T-helper 22 cell (primary cell): ENCODE results near the gene ABCF2.

Source experiments
- DNase-seq: peaks from one replicate; pipeline ENCODE4 v3.0.0-alpha.2; 2020; ENCODE audit warnings: low read depth

The ABCF2 gene

GRCh38 chr7:151194188-151194587 is 32.8 kb downstream of the ABCF2 start:
- DNase-seq: no peak

GRCh38 chr7:151193203-151193978 is 33.6 kb downstream of the ABCF2 start:
- DNase-seq: no peak

DNA sequence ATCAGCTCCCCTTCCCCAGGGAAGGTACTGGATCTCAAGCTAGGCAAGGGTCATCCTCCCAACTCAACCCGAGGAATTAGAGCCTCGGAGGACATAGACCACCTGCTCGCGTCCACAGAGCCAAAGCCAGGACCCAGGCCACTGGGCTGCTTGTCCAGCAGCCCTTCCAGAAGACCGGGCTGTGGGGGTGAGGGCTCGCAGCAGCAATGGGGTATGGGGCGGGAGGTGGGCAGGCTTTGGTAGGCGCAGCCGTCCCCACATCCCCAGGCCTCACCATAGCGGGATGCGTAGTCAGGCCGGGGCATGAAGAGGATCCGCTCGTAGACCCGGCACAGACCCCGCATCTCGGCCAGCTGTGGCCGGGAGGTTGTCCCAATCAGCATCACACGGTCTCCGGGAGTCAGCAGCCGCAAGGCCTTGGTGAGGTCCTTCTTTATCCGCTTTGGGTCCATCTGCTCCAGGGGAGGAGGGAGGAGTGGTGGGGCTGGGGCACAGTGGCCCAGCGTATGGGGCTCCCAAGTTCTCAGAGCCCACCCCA is 34.9 kb downstream of the ABCF2 start:
- no peak for DNase-seq

DNA sequence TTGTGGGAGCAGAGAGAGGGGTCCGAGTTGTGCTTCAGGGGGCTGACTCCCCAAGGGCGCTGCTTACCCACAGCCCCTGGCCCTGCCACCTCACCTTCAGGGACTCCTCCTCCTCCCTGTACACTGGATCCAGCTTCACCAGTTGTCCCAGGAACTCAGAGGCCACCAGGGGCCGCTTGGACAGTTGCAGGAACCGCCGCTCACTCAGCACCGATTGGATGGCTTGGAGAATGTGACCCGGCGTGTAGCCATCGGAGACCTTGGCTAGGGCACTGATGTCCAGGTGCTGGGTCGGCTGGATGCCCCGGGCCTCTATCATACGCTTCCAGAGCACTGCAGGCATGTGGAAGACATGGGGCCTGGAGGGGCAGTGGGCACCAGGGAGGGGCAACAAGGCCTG is 35.5 kb downstream of the ABCF2 start:
- no peak for DNase-seq

GRCh38 chr7:151189038-151189437 is 38.0 kb downstream of the ABCF2 start:
- no peak for DNase-seq

DNA sequence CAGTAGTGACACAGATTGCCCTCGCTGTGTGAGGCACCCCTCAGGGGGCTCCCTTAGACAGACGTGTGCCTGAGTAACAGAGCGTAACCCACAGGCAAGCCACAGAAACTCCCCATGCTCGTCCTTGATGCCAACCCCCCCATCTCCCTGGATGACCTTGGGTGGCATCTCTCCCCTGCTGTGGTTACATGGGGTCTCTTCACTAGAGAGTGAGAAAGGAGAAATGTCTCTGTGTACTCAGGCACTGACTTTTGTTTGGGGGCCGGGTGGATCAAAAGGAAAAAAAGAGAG is 38.8 kb downstream of the ABCF2 start:
- DNase-seq: no peak

GRCh38 chr7:151187409-151188251 is 39.4 kb downstream of the ABCF2 start:
- no peak for DNase-seq

DNA sequence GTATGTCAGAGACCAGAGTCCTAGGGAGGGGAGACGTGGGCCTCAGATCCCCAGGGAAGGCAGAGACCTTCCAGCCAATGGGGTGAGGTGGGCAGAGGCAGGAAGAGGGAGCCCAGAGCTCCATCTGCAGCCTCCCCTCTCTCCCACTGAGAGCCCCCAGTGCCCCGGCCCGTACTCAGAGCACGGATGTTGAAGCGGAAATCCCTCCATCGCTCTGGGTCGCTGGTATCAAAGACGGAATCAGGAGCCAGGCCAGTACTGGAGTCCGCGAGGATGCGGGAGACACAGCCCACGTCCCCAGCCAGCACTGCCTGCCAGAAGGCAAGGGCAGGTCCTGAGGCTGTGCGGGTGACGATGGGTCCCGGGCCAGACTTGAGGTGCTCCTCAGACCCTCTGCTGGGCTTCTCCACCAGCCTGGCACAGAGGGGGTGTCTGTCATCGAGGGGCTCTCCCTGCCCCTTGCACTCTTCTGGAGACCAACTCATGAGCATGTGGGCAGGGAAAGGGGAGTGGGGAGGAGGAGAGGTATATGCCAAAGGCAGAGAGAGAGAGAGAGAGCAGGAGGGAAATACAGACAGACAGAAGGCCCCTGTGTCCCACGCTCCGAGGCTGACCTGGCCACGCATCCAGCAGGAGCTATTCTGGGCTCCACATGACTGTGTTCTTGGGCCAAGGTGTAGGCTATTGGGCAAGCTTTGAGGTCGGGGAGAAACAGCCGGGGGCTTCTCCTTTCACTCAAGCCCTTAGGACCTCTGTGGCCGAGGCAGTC is 40.2 kb downstream of the ABCF2 start, which contains the start of gene ASB10:
ASB10 (minus strand) TSS at position 611 of the 769 bp plus-strand sequence; CDS start at position 491, 120 bp downstream.
- DNase-seq: no peak

DNA sequence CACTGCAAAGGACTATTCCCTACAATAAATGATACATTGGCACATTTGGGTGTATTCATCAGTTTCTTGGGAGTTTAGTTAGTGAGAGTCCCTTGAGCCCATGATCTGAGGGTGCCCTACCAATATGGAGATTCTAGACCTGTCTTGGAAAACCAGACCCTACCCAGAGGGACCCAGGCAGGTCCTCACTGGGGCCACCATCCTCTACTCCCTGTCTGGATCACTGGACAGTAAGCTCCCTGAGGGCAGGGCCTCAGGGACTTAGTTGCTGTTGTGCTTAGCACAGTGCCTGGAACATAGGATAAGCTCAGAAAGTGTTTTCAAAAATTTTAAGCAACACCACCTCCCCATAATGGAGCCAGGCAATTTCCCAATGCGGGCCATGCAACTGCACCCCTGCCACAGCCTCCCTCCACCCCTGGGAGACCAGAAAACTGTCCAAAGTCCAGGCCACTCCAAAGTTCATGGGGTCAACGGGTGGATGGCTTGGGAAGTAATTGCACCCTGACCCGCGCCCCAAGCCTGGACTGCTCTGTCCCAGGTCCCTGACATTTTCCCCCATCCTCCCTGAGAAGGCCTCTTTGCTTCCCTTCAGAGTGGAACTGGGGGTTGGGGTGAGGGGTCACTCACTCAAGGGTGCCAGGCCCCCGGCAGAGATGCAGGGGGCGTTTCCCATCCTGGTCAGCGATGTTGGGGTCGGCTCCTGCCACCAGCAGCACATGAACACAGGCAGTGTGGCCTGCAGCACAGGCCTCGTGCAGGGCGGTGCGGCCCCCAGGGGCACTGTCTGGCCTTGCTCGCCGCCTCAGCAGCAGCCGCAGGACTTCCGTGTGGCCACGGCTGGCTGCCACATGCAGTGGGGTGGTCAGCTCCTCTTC is 41.0 kb downstream of the ABCF2 start:
- no peak for DNase-seq

GRCh38 chr7:151181011-151181431 is 46.0 kb downstream of the ABCF2 start:
- DNase-seq: no peak

- DNase-seq: no peak
Measured at GRCh38 chr7:151179946-151180345, 47.1 kb downstream of the ABCF2 start.

- no peak for DNase-seq
Measured at GRCh38 chr7:151179287-151179860, 47.6 kb downstream of the ABCF2 start.

DNA sequence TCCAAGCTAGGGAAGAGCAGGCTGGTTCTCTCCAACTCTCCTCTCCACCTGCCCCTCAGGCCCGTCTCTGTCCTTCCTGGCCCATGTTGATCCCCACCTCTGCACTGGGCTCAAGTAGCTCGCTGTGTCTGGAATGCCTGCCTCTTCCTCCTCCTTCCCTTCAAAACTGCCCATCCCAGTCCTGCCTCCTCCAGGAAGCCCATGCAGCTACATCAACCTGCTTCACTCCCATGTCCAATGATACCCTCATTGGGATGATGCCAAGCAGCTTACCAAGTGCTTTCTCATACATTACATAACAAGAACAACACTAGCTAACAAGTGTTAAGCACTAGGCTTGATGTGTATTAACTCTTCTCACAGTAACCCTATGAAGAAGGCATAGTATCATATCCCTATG is 48.2 kb downstream of the ABCF2 start:
- DNase-seq: no peak

- DNase-seq: no peak
Measured at GRCh38 chr7:151178236-151178635, 48.8 kb downstream of the ABCF2 start.

DNA sequence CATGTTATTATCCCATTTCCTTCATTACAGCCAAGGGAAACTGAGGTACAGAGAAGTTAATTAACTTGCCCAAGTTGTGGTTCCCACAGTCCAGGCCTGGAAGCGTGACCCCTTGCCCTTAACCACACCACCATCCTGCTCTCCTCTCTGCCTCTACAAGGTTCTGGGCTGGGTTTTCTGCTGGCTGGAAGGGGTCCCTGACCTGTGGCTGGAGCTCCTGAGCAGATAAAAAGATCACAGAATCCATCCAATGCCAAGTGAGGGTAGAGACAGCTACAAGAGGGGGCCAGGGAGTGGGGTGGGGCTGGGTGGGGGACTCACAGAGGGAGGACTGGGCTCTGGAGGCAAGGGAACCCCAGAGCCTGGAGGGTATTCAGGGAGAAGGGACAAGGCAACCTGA is 49.7 kb downstream of the ABCF2 start:
- no peak for DNase-seq

- no peak for DNase-seq
Measured at GRCh38 chr7:151176401-151176800, 50.6 kb downstream of the ABCF2 start.

GRCh38 chr7:151175793-151176311 is 51.2 kb downstream of the ABCF2 start:
- DNase-seq: no peak

GRCh38 chr7:151175047-151175792 is 51.8 kb downstream of the ABCF2 start:
- DNase-seq: no peak

DNA sequence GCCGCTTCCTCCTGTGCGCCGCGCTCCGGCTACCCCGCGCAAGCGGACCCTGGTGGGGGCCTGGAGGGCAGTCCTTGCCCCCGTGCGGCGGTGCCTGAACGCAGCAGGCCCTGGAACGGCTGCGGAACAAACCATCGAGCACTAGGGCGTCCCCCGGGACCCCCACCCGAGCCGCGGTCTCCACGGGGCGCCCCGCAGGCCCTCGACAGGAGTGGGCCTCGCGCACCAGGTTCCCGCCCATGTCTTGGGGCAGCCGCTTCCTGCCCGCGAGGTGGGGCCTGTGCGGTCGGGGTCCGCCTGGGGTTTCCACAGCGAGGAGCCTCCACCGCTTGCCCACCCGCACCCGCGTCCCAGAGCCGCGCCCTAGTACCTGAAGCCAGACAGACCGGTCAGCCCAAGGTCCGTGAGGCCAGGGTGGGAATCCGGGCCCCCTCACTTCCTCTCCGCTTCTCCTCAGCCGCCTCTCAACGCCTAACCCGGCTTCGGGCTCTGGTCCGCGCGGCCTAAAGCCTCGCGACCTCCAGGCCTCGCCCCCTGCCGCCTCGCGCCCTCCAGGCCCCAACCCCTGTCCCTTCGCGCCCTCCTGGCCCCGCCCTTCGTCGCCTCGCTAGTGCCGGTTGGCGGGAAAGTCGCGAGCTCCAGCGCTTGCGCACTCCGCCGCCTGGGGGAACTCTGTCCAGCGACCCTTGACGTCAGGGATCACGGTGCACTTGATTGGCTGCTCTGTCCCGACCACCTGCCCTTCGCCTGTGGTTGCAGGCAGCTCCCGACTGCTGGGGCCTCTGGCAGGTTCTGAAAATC is 52.6 kb downstream of the ABCF2 start:
- no peak for DNase-seq
